Trophoblast cell (in vitro differentiated cells and primary cell): ENCODE measurements around the gene MAP4K4.

ENCODE experiments used
- DNase-seq, 2 donors: peaks; one replicate each; pipeline ENCODE4 v3.0.0-alpha.2; 2016
- H2AFZ ChIP-seq: 2 replicates; pipeline ENCODE4 v1.6.1; 2013; ENCODE audit warnings: low read length, moderate library complexity, mild to moderate bottlenecking; ENCODE audit not compliant: insufficient read depth, poor library complexity
- H2AK5ac ChIP-seq: 2 replicates; pipeline ENCODE4 v1.6.1; 2013; ENCODE audit warnings: mild to moderate bottlenecking, low read length
- H2BK120ac ChIP-seq: 2 replicates; pipeline ENCODE4 v1.6.1; 2013; ENCODE audit warnings: low read length, mild to moderate bottlenecking, moderate library complexity; ENCODE audit not compliant: insufficient read depth, poor library complexity
- H2BK12ac ChIP-seq: 2 replicates; pipeline ENCODE4 v1.6.1; 2013; ENCODE audit warnings: mild to moderate bottlenecking, low read length, moderate library complexity
- H2BK5ac ChIP-seq: 2 replicates; pipeline ENCODE4 v1.6.1; 2013; ENCODE audit warnings: low read length, low read depth, moderate library complexity, mild to moderate bottlenecking; ENCODE audit not compliant: poor library complexity
- H3K14ac ChIP-seq: 2 replicates; pipeline ENCODE4 v1.6.1; 2013; ENCODE audit warnings: mild to moderate bottlenecking, low read length
- H3K18ac ChIP-seq: 2 replicates; pipeline ENCODE4 v1.6.1; 2013; ENCODE audit warnings: mild to moderate bottlenecking, low read length
- H3K23ac ChIP-seq: 2 replicates; pipeline ENCODE4 v1.6.1; 2013; ENCODE audit warnings: low read length
- H3K27ac ChIP-seq: 2 replicates; pipeline ENCODE4 v1.5.1; 2013; ENCODE audit warnings: low read depth, mild to moderate bottlenecking, inconsistent platforms, low read length, moderate library complexity
- H3K27me3 ChIP-seq: 2 replicates; pipeline ENCODE4 v1.6.1; 2013; ENCODE audit warnings: inconsistent platforms, mild to moderate bottlenecking, low read length, moderate library complexity; ENCODE audit not compliant: insufficient read depth
- H3K36me3 ChIP-seq, 2 experiments: 1 replicate in 1 of 2; 2 replicates in 1 of 2; pipeline ENCODE4 v1.6.1; 2013; ENCODE audit warnings: low read length in 2 of 2, mild to moderate bottlenecking in 2 of 2, moderate library complexity in 1 of 2; ENCODE audit not compliant: insufficient read depth in 2 of 2, control insufficient read depth in 1 of 2
- H3K4ac ChIP-seq: 2 replicates; pipeline ENCODE4 v1.6.1; 2013; ENCODE audit warnings: low read depth, mild to moderate bottlenecking, low read length, moderate library complexity
- H3K4me1 ChIP-seq, 2 experiments: 1 replicate in 1 of 2; 2 replicates in 1 of 2; pipeline ENCODE4 v1.6.1; 2013; ENCODE audit warnings: low read length in 2 of 2, mild to moderate bottlenecking in 2 of 2, moderate library complexity in 1 of 2; ENCODE audit not compliant: insufficient read depth in 2 of 2, control insufficient read depth in 1 of 2
- H3K4me2 ChIP-seq: 2 replicates; pipeline ENCODE4 v1.6.1; 2013; ENCODE audit warnings: inconsistent platforms, mild to moderate bottlenecking, low read length, moderate library complexity
- H3K4me3 ChIP-seq: 2 replicates; pipeline ENCODE4 v1.5.1; 2013; ENCODE audit warnings: mild to moderate bottlenecking, low read depth, low read length, inconsistent platforms
- H3K79me1 ChIP-seq: one replicate; pipeline ENCODE4 v1.6.1; 2013; ENCODE audit warnings: low read length
- H3K79me2 ChIP-seq: 2 replicates; pipeline ENCODE4 v1.6.1; 2013; ENCODE audit warnings: low read length, mild to moderate bottlenecking; ENCODE audit not compliant: control insufficient read depth, insufficient read depth, poor library complexity
- H3K9ac ChIP-seq: 2 replicates; pipeline ENCODE4 v1.6.1; 2013; ENCODE audit warnings: mild to moderate bottlenecking, low read length
- H3K9me3 ChIP-seq: 2 replicates; pipeline ENCODE4 v1.6.1; 2013; ENCODE audit warnings: low read depth, mild to moderate bottlenecking, control low read depth, inconsistent platforms, low read length; ENCODE audit not compliant: insufficient read depth
- H4K12ac ChIP-seq: 2 replicates; pipeline ENCODE4 v1.6.1; 2013; ENCODE audit warnings: low read depth, mild to moderate bottlenecking, low read length, moderate library complexity
- H4K8ac ChIP-seq: 2 replicates; pipeline ENCODE4 v1.6.1; 2013; ENCODE audit warnings: low read depth, mild to moderate bottlenecking, low read length, moderate library complexity
- H4K91ac ChIP-seq: one replicate; pipeline ENCODE4 v1.6.1; 2013; ENCODE audit warnings: low read depth, mild to moderate bottlenecking, low read length, moderate library complexity
- WGBS: extraction: QIAGEN DNeasy Blood & Tissue Kit; methylation state at CpG from one replicate; pipeline ENCODE4 v1.1.7; 2013; ENCODE audit warnings: missing lambda C conversion rate; ENCODE audit not compliant: insufficient read length, insufficient coverage; ENCODE audit errors: extremely low coverage; 5-methylcytosine and 5-hydroxymethylcytosine counted together

The MAP4K4 gene

DNA sequence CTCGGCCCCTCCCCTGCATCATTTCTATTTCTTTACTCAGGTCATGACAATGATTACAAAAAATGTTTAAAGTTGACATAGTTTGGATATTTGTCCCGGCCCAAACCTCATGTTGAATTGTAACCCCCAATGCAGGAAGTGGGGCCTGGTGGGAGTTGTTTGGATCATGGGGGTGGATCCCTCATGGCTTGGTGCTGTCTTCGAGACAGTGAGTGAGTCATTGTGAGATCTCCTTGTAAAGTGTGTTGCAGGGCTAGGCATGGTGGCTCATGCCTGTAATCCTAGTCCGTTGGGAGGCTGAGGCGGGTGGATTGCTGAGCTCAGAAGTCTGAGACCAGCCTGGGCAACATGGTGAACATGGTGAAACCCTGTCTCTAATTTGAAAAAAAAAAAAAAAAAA lies 9.2 kb upstream of the MAP4K4 start:
- no peak overlapping the region for H3K4me3 ChIP-seq
- no peak overlapping the region for H2BK5ac ChIP-seq
- no peaks in the 10 kb centered on the region for H3K9me3 ChIP-seq
- no peak overlapping the region for H2BK120ac ChIP-seq
- no peak overlapping the region for H2AFZ ChIP-seq
- H4K8ac ChIP-seq: no peak overlapping the region
- H3K36me3 ChIP-seq: no peaks in the 10 kb centered on the region
- H3K23ac ChIP-seq: no peak overlapping the region
- no peak overlapping the region for H3K4ac ChIP-seq
- no peak overlapping the region for H2BK12ac ChIP-seq
- no peak overlapping the region for H4K12ac ChIP-seq
- peak; percentile 9 to 23 for DNase-seq
- no peaks in the 10 kb centered on the region for H3K4me1 ChIP-seq
- H4K91ac ChIP-seq: no peak overlapping the region
- no peaks in the 10 kb centered on the region for H3K79me2 ChIP-seq
- WGBS: no CpG with 5 or more reads among the region's 5 CpGs
- no peaks in the 10 kb centered on the region for H3K79me1 ChIP-seq
- no peak overlapping the region for H3K27ac ChIP-seq
- no peak overlapping the region for H3K18ac ChIP-seq
- H3K4me2 ChIP-seq: no peak overlapping the region
- no peak overlapping the region for H3K14ac ChIP-seq
- no peak overlapping the region for H3K9ac ChIP-seq
- H2AK5ac ChIP-seq: no peak overlapping the region
- no peaks in the 10 kb centered on the region for H3K27me3 ChIP-seq

DNA sequence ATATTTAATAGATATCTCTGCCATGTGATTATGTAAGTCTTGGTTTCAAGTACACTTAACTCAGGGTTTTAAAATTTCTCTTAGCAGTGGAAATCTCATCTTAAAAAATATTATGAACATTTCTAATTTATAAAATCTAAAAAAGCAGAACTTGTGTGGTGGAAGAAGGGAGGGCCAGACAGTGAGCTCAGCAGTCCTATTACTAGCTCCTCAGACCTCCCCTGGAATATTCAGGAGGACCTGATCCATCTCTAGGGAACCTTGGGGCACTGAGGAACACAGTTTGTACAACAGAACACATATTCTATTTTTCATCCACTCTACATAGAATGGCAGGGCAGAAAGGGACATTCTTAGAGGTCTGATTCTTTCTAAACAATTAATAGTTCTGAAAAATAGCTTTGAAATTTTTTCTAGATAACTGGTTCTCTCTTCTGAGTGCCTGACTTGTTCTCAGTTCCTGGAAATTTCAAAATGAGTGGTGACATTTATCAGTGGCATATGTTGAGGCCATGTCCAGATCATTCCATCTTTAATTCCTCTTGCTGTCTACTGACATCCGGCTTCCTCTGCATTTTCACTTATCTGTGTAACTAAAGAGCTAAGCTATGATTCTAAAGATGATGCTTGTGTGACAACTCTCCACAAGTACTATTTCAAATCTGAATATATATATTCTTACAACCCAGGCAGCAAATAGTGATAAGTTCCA lies 8.2 kb upstream of the MAP4K4 start:
- Histone ChIP-seq H3K14ac (no peak overlapping the region), H3K27ac (no peak overlapping the region), H4K8ac (no peak overlapping the region), H4K91ac (no peak overlapping the region), H3K4me1 (no peaks in the 10 kb centered on the region), H3K79me1 (no peaks in the 10 kb centered on the region), H2BK12ac (no peak overlapping the region), H2BK5ac (no peak overlapping the region), H4K12ac (no peak overlapping the region), H3K27me3 (no peaks in the 10 kb centered on the region), H3K36me3 (no peaks in the 10 kb centered on the region), H2AK5ac (no peak overlapping the region), H3K9ac (no peak overlapping the region), H3K79me2 (no peaks in the 10 kb centered on the region), H3K4me3 (no peak overlapping the region), H2BK120ac (no peak overlapping the region), H3K9me3 (no peaks in the 10 kb centered on the region), H3K18ac (no peak overlapping the region), H3K23ac (no peak overlapping the region), H3K4me2 (no peak overlapping the region), H3K4ac (no peak overlapping the region), H2AFZ (no peak overlapping the region)
- WGBS: no CpG with 5 or more reads among the region's 1 CpG
- no peak for DNase-seq

DNA sequence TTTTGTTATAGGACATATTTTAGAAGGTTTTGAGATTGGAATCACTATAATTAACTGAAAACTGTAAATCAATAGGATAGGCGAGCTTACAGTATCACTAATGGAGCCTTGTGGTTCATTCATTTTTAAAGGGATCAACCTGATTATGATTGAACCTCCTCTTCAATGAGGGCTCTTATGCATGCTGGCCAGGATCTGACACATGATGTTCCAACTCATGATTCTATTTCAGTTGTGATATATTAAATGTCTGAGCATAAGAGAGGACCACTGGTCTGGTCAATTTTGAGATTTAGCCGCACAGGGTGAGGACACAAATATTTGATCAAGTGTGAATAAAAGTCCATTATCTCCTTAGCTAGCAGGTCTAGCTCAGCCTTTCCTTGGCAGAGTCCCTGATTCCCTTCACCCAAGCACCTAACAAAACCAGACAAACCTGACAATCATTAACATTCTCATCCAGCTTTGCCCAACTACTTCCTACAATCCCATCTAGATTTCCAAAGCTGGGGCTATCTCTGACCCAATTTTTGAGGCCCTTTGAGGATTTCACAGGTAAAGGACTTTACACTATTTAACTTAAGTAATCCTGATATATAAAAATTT lies 6.9 kb upstream of the MAP4K4 start:
- Histone ChIP-seq H3K23ac (no peak overlapping the region), H3K9ac (no peak overlapping the region), H3K79me1 (no peaks in the 10 kb centered on the region), H3K79me2 (no peaks in the 10 kb centered on the region), H3K14ac (no peak overlapping the region), H4K12ac (no peak overlapping the region), H3K9me3 (no peaks in the 10 kb centered on the region), H3K27ac (no peak overlapping the region), H3K4me1 (no peaks in the 10 kb centered on the region), H2AK5ac (no peak overlapping the region), H2BK120ac (no peak overlapping the region), H2AFZ (no peak overlapping the region), H4K91ac (no peak overlapping the region), H2BK5ac (no peak overlapping the region), H3K4me3 (no peak overlapping the region), H4K8ac (no peak overlapping the region), H3K27me3 (no peaks in the 10 kb centered on the region), H3K4ac (no peak overlapping the region), H3K36me3 (no peaks in the 10 kb centered on the region), H3K18ac (no peak overlapping the region), H3K4me2 (no peak overlapping the region), H2BK12ac (no peak overlapping the region)
- no peak for DNase-seq
- WGBS: no CpG with 5 or more reads among the region's 2 CpGs

DNA sequence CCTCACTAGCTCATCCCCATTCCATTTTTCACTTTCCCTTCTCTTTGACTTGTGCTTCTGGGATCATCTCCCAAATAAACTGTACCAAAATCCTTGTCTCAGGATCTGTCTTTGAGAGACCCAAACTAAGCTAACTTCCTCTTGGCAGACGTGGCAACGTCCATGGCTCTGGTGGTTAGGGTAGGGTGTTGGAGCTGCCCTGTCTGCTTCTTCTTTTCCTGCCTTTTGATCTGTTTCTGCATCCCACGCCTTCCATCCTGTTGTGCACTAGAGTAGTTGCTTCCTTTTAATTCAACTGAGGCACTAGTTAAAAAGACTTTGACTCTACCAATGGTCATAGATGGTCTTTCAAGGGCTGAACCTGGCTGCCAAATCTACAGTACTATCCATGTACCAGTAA lies 5.5 kb upstream of the MAP4K4 start:
- Histone ChIP-seq H3K4ac (no peak overlapping the region), H3K9ac (no peak overlapping the region), H2AFZ (no peak overlapping the region), H3K79me2 (peaks cover under 1% of the 10 kb centered on the region), H2AK5ac (no peak overlapping the region), H3K4me3 (no peak overlapping the region), H3K14ac (no peak overlapping the region), H2BK5ac (no peak overlapping the region), H3K27me3 (no peaks in the 10 kb centered on the region), H2BK12ac (no peak overlapping the region), H4K12ac (no peak overlapping the region), H4K91ac (no peak overlapping the region), H3K4me1 (peaks cover 4 to 5% of the 10 kb centered on the region in 2 experiments), H3K27ac (no peak overlapping the region), H3K36me3 (no peaks in the 10 kb centered on the region), H3K4me2 (no peak overlapping the region), H3K23ac (no peak overlapping the region), H2BK120ac (no peak overlapping the region), H4K8ac (no peak overlapping the region), H3K9me3 (no peaks in the 10 kb centered on the region), H3K79me1 (peaks cover 1% of the 10 kb centered on the region), H3K18ac (no peak overlapping the region)
- no peak for DNase-seq
- WGBS: no CpG with 5 or more reads among the region's 3 CpGs
